Erythroblast (primary cell): ENCODE results near the gene FAM174C.

Source experiments
- DNase-seq, 2 experiments: peaks; one replicate each; lab custom pipeline; 2025; lab: John Stamatoyannopoulos, UW
- GATA1 ChIP-seq: IDR thresholded peaks from 2 replicates; pipeline ENCODE4 v1.6.1; 2011; ENCODE audit warnings: low read depth, mild to moderate bottlenecking, control low read depth, low read length, moderate library complexity
- POLR2A ChIP-seq: IDR thresholded peaks from 2 replicates; pipeline ENCODE4 v1.6.1; 2011; ENCODE audit warnings: mild to moderate bottlenecking, low read length

The FAM174C gene

DNA sequence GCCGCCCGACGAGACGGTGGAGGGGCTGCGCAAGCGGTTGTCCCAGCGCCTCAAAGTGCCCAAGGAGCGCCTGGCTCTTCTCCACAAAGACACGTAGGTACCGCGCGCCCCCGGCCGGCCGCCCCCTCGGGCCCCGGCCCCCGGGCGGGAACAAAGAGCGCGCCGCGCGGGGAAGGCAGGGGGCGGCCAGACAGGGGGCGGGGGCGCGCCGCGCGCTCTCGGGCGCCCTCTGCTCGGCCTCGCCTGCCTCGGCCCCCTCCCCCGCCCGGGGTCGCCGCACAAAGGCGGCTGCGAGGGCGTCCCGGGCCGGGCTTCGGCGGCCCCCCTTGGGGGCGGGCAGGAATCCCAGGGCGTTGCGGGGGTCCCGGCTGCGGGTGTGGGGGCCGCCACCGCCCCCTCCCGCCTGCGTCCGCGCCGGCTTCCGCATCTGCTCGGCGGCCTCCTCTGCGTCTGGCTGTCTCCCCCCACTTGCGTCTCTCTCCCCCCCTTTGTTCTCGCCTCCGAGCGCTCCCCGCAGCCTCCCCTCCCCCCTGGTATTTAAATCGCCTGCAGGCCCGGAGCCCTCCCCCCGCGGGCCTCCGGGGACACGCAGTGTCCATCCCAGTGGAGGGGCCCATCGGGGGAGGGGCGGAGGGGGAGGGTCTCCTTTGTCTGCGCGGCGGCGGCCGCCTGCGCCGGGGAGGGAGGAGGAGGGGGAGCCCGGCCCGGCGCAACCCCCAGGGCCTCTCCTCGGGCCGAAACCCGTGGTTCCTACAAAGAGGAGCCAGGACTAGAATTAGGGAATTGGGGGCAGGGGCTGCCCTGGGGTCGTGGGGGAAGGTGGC, 24.7 kb upstream of the FAM174C start:
- DNase-seq, result peak; percentile 71 to 74
- no peak for TF ChIP-seq GATA1
- TF ChIP-seq POLR2A, result no peak

DNA sequence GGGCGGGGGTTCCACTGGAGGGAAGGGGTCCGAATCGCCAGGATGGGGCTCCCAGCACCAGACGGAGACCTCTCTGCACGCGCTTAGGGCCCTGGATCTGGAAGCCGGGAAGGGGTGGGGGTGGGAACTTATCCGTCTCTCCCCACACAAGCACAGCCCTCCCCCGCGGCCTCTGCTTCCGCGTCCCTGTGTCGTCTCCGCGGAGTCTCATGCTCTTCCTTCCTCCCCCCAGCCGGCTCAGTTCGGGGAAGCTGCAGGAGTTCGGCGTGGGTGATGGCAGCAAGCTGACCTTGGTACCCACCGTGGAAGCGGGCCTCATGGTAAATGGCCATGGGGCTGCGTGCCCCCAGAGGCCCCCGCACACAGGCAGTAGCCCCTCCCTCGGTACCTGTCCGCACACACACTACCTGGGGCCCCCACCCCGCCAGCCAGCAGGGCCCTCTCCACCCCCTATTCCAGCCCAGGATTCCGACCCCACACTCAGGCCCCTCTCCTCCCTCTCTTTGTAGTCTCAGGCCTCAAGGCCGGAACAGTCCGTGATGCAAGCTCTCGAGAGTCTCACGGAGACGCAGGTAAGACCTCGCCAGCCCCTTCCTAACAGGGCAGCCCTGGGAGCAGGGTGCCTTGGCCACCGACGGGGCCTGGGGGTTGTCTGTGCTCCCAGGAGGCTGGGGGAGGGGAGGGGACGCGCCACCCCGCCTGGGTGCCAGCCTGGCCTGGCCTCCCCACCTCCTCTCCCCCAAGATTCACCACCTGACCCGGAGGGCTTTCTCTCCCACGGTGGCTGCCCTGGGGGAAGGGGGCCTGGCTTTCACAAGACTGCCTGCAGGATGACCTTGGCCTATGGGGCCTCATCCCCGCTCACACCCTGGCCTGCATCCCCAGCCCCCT, 23.8 kb upstream of the FAM174C start:
- peak; percentile 75 to 81 for DNase-seq
- TF ChIP-seq GATA1 (no peak), POLR2A (peak; percentile 13)

GRCh38 chr19:1252221-1252820, 23.0 kb upstream of the FAM174C start:
- TF ChIP-seq GATA1 (no peak), POLR2A (peak; percentile 10)
- DNase-seq, result peak; percentile 67 to 80

DNA sequence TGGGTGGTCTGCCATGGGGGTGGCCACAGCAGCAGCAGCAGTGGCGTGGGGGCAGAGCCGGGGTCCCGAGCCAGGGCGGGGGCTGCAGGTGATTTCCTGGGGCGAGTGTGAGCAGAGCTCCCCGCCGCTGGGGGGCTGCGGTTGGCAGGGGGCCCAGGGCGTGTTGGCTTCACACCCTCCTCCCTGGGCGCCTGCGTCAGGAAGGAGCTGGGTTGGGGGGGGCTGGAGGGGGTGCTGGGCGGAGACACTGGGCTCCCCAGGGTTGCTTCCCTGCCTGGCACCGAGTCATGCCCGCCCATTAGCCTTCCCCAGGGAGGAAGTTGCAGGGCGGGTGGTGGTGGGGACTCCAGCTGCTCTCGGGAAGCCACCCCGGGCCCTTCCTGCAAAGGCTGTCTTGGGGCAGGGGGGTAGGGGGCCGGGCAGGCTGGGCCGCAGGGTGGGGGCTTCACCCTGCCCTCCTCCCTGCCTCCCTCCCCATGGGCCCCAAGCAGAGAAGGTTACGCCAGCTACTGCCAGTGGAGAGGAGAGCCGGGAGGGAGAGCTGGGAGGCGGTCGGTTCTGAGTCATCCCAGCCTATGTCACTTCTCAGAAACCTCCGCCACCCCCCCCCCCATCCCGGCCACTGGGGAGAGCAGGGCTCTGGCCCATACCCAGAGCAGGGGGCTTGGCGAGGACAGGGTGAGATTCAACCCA, 22.4 kb upstream of the FAM174C start:
- peak; percentile 84 to 91 for DNase-seq
- TF ChIP-seq GATA1, result no peak
- no peak for TF ChIP-seq POLR2A

GRCh38 chr19:1253514-1254080, 21.7 kb upstream of the FAM174C start:
- DNase-seq, result peak; percentile 84 to 89

GRCh38 chr19:1254081-1254527, 21.2 kb upstream of the FAM174C start:
- no peak for TF ChIP-seq POLR2A
- TF ChIP-seq GATA1, result no peak
- no peak for DNase-seq

More at GRCh38 chr19:1253514-1254080, 21.7 kb upstream of the FAM174C start:
- TF ChIP-seq POLR2A (no peak), GATA1 (no peak)

GRCh38 chr19:1254530-1255185, 20.7 kb upstream of the FAM174C start:
- TF ChIP-seq GATA1, result no peak
- no peak for TF ChIP-seq POLR2A

GRCh38 chr19:1255186-1256161, 19.9 kb upstream of the FAM174C start:
- no peak for DNase-seq
- TF ChIP-seq GATA1 (no peak), POLR2A (no peak)

More at GRCh38 chr19:1254530-1255185, 20.7 kb upstream of the FAM174C start:
- DNase-seq, result no peak

DNA sequence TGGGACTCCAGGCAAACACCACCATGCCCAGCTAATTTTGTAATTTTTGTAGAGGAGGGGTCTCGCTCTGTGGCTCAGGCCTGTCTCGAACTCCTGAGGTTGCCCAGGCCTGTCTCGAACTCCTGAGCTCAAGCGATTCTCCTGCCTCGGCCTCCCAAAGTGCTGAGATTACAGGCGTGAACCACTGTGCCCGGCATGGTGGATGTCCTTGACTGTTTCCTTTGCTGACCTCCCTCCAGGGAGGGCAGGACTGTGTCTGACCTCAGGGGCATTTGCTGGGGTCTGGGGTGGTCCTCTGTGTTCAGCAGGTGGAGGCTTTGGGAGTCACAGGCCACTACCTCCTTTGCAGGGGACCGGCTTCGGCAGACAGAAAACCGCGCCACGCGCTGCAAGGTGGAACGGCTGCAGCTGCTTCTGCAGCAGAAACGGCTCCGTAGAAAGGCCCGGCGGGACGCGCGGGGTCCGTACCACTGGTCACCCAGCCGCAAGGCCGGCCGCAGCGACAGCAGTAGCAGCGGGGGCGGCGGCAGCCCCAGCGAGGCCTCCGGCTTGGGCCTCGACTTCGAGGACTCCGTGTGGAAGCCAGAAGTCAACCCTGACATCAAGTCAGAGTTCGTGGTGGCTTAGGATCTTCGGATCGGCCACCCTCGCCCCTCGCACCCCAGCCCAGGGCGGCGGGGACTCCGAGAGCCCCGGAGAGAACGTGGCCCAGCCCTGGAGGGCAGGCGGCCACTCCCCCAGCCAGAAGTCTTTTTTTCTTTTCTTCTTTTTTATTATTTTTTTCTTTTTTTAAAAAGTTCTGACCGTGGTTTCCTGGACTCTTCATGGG, 18.5 kb upstream of the FAM174C start:
- DNase-seq, result no peak
- TF ChIP-seq POLR2A, result peak; percentile 23
- no peak for TF ChIP-seq GATA1

- no peak for TF ChIP-seq POLR2A
- no peak for TF ChIP-seq GATA1
- no peak for DNase-seq
These were observed 17.7 kb upstream of the FAM174C start for GRCh38 chr19:1257475-1258162.
